H9 (cell line): ENCODE measurements around the gene LY6G6F. TPM values are rescaled to one million over a fixed set of nuclear protein-coding genes. Genes with fewer than 3 reads are reported as not detected.

Source experiments
- DNase-seq: peaks from one replicate; pipeline ENCODE4 v3.0.0-alpha.2; 2017
- H2AFZ ChIP-seq: one replicate; pipeline ENCODE4 v1.6.1; 2013; ENCODE audit warnings: mild to moderate bottlenecking, low read length, control low read depth, moderate library complexity
- H2AK5ac ChIP-seq: 2 replicates; pipeline ENCODE4 v1.6.1; 2013; ENCODE audit warnings: low read length, control low read depth, mixed read lengths; ENCODE audit not compliant: insufficient read length
- H2BK120ac ChIP-seq: one replicate; pipeline ENCODE4 v1.6.1; 2013; ENCODE audit warnings: low read depth, mild to moderate bottlenecking, low read length, control low read depth, inconsistent platforms; ENCODE audit not compliant: poor library complexity, severe bottlenecking
- H2BK12ac ChIP-seq: 2 replicates; pipeline ENCODE4 v1.6.1; 2013; ENCODE audit warnings: low read length, control low read depth, mixed read lengths, low read depth; ENCODE audit not compliant: insufficient read length
- H2BK15ac ChIP-seq: 2 replicates; pipeline ENCODE4 v1.6.1; 2013; ENCODE audit warnings: low read depth, low read length, control low read depth
- H2BK20ac ChIP-seq: one replicate; pipeline ENCODE4 v1.6.1; 2013; ENCODE audit warnings: low read depth, mild to moderate bottlenecking, low read length, control low read depth, inconsistent platforms; ENCODE audit not compliant: poor library complexity, severe bottlenecking
- H2BK5ac ChIP-seq: 2 replicates; pipeline ENCODE4 v1.6.1; 2013; ENCODE audit warnings: low read length, control low read depth, mixed read lengths; ENCODE audit not compliant: insufficient read length
- H3K14ac ChIP-seq: 2 replicates; pipeline ENCODE4 v1.6.1; 2013; ENCODE audit warnings: low read length, control low read depth; ENCODE audit not compliant: insufficient read depth
- H3K18ac ChIP-seq: 2 replicates; pipeline ENCODE4 v1.6.1; 2013; ENCODE audit warnings: low read depth, mild to moderate bottlenecking, mixed read lengths, low read length, control low read depth; ENCODE audit not compliant: insufficient read length
- H3K23ac ChIP-seq: 2 replicates; pipeline ENCODE4 v1.6.1; 2013; ENCODE audit warnings: low read length, control low read depth, mixed read lengths, low read depth; ENCODE audit not compliant: insufficient read length
- H3K23me2 ChIP-seq: 2 replicates; pipeline ENCODE4 v1.6.1; 2013; ENCODE audit warnings: low read depth, mild to moderate bottlenecking, mixed read lengths, low read length, control low read depth; ENCODE audit not compliant: insufficient read length, poor library complexity, severe bottlenecking
- H3K27ac ChIP-seq: 2 replicates; pipeline ENCODE4 v1.5.1; 2013; ENCODE audit warnings: low read length, control low read depth, mixed read lengths, low read depth; ENCODE audit not compliant: insufficient read length
- H3K27me3 ChIP-seq: 2 replicates; pipeline ENCODE4 v1.6.1; 2013; ENCODE audit warnings: low read length, control low read depth, inconsistent platforms; ENCODE audit not compliant: insufficient read depth
- H3K4ac ChIP-seq: 2 replicates; pipeline ENCODE4 v1.6.1; 2013; ENCODE audit warnings: low read depth, mild to moderate bottlenecking, control low read depth, inconsistent platforms, low read length, moderate library complexity
- H3K4me1 ChIP-seq: 2 replicates; pipeline ENCODE4 v1.6.1; 2013; ENCODE audit warnings: low read length, control low read depth, inconsistent platforms; ENCODE audit not compliant: insufficient read depth
- H3K4me2 ChIP-seq: 2 replicates; pipeline ENCODE4 v1.6.1; 2013; ENCODE audit warnings: low read length, control low read depth, mixed read lengths; ENCODE audit not compliant: insufficient read length, insufficient read depth
- H3K56ac ChIP-seq: 2 replicates; pipeline ENCODE4 v1.6.1; 2013; ENCODE audit warnings: low read depth, mild to moderate bottlenecking, mixed read lengths, low read length, control low read depth; ENCODE audit not compliant: insufficient read length
- H3K79me1 ChIP-seq: 2 replicates; pipeline ENCODE4 v1.6.1; 2013; ENCODE audit warnings: low read depth, mild to moderate bottlenecking, moderate library complexity, low read length, control low read depth, inconsistent platforms; ENCODE audit not compliant: insufficient read depth, poor library complexity, severe bottlenecking
- H3K79me2 ChIP-seq: 2 replicates; pipeline ENCODE4 v1.6.1; 2013; ENCODE audit warnings: low read length, control low read depth, inconsistent platforms; ENCODE audit not compliant: insufficient read depth
- H3K9ac ChIP-seq: 2 replicates; pipeline ENCODE4 v1.6.1; 2013; ENCODE audit warnings: low read length, control low read depth, mixed read lengths; ENCODE audit not compliant: insufficient read length; ENCODE audit errors: extremely low read depth
- H3K9me3 ChIP-seq: one replicate; pipeline ENCODE4 v1.6.1; 2013; ENCODE audit warnings: low read depth, low read length, inconsistent platforms; ENCODE audit not compliant: control insufficient read depth
- H3T11ph ChIP-seq: one replicate; pipeline ENCODE4 v1.6.1; 2013; ENCODE audit warnings: mild to moderate bottlenecking, low read length, control low read depth, inconsistent platforms
- H4K20me1 ChIP-seq: one replicate; pipeline ENCODE4 v1.6.1; 2013; ENCODE audit not compliant: control insufficient read depth, insufficient read length, insufficient read depth
- H4K5ac ChIP-seq: 2 replicates; pipeline ENCODE4 v1.6.1; 2013; ENCODE audit warnings: low read depth, mild to moderate bottlenecking, mixed read lengths, low read length, control low read depth; ENCODE audit not compliant: insufficient read length
- H4K8ac ChIP-seq: replicated peaks from 2 replicates; pipeline ENCODE4 v1.6.1; 2013; ENCODE audit warnings: low read length, control low read depth, mixed read lengths, low read depth; ENCODE audit not compliant: insufficient read length
- H4K91ac ChIP-seq: 2 replicates; pipeline ENCODE4 v1.6.1; 2013; ENCODE audit warnings: low read depth, mild to moderate bottlenecking, moderate library complexity, mixed read lengths, low read length, control low read depth; ENCODE audit not compliant: insufficient read length
- H3K27ac Mint-ChIP-seq, 3 experiments: 2 replicates in 2 of 3; 3 replicates in 1 of 3; pipeline ENCODE4 v1.8.0; 2020 to 2021; ENCODE audit warnings: mixed read lengths in 3 of 3, mild to moderate bottlenecking in 1 of 3, moderate library complexity in 1 of 3
- H3K27me3 Mint-ChIP-seq: 2 replicates; pipeline ENCODE4 v1.8.0; 2021; ENCODE audit warnings: low read depth, mild to moderate bottlenecking, moderate library complexity, mixed read lengths
- H3K36me3 Mint-ChIP-seq, 3 experiments: 2 replicates in 2 of 3; 3 replicates in 1 of 3; pipeline ENCODE4 v1.8.0; 2020 to 2021; ENCODE audit warnings: low read depth in 3 of 3, mixed read lengths in 3 of 3; ENCODE audit not compliant: insufficient read depth in 1 of 3
- H3K4me1 Mint-ChIP-seq, 2 experiments: 2 replicates each; pipeline ENCODE4 v1.8.0; 2020; ENCODE audit warnings: mixed read lengths in 2 of 2
- H3K4me3 Mint-ChIP-seq, 2 experiments: 2 replicates in 1 of 2; 3 replicates in 1 of 2; pipeline ENCODE4 v1.8.0; 2020 to 2021; ENCODE audit warnings: mild to moderate bottlenecking in 2 of 2, mixed read lengths in 2 of 2, moderate library complexity in 1 of 2
- H3K9me3 Mint-ChIP-seq, 2 experiments: 2 replicates in 1 of 2; 3 replicates in 1 of 2; pipeline ENCODE4 v1.8.0; 2020; ENCODE audit warnings: mild to moderate bottlenecking in 2 of 2, mixed read lengths in 2 of 2, moderate library complexity in 1 of 2
- WGBS: extraction: QIAGEN DNeasy Blood & Tissue Kit; methylation state at CpG from one replicate; pipeline ENCODE4 v1.1.7; 2013; ENCODE audit warnings: missing lambda C conversion rate, low lambda C conversion rate, mixed read lengths; ENCODE audit not compliant: insufficient read length; ENCODE audit errors: extremely low coverage; 5-methylcytosine and 5-hydroxymethylcytosine counted together
- total RNA-seq: library from RNA; stranded (reverse); gene quantifications from 2 replicates; pipeline ENCODE4 v1.2.1, GENCODE V29; 2021
- TF ChIP-seq, protein P1 (sequence below): fragments of 200-600 bp; sonication (generic); conservative IDR thresholded peaks from 3 replicates; pipeline ENCODE4 v1.8.0; 2021; ENCODE audit warnings: antibody characterized with exemption, mild to moderate bottlenecking

Gene LY6G6F
- total RNA-seq, 1 experiment from 2014 or later = not detected

DNA sequence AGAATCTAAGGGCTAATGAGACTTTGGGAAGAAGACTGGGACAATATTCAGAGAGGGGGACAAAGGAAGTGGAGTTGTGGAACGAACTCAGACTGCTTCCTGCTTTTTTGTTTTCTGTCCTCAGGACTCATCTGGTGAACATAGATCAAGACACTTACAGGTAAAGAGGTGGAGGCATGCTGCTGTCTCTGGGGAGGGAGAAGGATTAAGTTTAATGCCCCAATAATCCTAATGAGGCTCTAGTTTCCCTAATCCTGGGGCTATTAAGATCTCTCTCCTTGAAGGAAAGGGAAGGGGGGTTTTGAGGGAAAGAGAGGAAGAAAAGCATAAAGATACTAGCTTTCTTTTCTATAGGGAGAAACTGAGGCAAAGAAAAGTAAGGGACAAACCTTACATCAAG, 37.8 kb downstream of the LY6G6F start:
- Histone ChIP-seq H3K56ac (no peak overlapping the region), H2AK5ac (no peak overlapping the region), H3K14ac (no peak overlapping the region), H3K9me3 (no peaks in the 10 kb centered on the region), H2BK15ac (no peak overlapping the region), H3K79me2 (no peaks in the 10 kb centered on the region), H2BK12ac (no peak overlapping the region), H4K8ac (no peak overlapping the region), H2BK120ac (no peak overlapping the region), H4K91ac (no peak overlapping the region), H3K23ac (no peak overlapping the region), H3K27ac (no peak overlapping the region), H2BK20ac (no peak overlapping the region), H3T11ph (no peak overlapping the region), H3K4ac (no peak overlapping the region), H3K9ac (no peak overlapping the region), H2BK5ac (no peak overlapping the region), H3K79me1 (no peaks in the 10 kb centered on the region), H4K20me1 (no peaks in the 10 kb centered on the region), H3K23me2 (peaks cover 7% of the 10 kb centered on the region), H3K27me3 (no peaks in the 10 kb centered on the region), H3K4me2 (no peak overlapping the region), H4K5ac (no peak overlapping the region), H2AFZ (no peak overlapping the region), H3K4me1 (no peaks in the 10 kb centered on the region), H3K18ac (no peak overlapping the region)
- WGBS = no CpG with 5 or more reads among the region's 1 CpG
- Mint-ChIP-seq H3K4me3 (no peak overlapping the region), H3K27ac (peak overlapping the region; percentile 31 to 50 (median 48); a peak in 6 of 7 replicates), H3K36me3 (peaks cover 18 to 53% (median 32%) of the 10 kb centered on the region in 3 experiments), H3K27me3 (no peaks in the 10 kb centered on the region), H3K4me1 (peaks cover 13 to 28% of the 10 kb centered on the region in 2 experiments), H3K9me3 (no peaks in the 10 kb centered on the region)
- TF ChIP-seq, protein P1, sequence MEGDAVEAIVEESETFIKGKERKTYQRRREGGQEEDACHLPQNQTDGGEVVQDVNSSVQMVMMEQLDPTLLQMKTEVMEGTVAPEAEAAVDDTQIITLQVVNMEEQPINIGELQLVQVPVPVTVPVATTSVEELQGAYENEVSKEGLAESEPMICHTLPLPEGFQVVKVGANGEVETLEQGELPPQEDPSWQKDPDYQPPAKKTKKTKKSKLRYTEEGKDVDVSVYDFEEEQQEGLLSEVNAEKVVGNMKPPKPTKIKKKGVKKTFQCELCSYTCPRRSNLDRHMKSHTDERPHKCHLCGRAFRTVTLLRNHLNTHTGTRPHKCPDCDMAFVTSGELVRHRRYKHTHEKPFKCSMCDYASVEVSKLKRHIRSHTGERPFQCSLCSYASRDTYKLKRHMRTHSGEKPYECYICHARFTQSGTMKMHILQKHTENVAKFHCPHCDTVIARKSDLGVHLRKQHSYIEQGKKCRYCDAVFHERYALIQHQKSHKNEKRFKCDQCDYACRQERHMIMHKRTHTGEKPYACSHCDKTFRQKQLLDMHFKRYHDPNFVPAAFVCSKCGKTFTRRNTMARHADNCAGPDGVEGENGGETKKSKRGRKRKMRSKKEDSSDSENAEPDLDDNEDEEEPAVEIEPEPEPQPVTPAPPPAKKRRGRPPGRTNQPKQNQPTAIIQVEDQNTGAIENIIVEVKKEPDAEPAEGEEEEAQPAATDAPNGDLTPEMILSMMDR = no peak
- DNase-seq = no peak
